Epidermal melanocyte (primary cell): ENCODE results near the gene DCAF7.

Source experiments
- DNase-seq: peaks from one replicate; pipeline ENCODE4 v3.0.0; 2011; ENCODE audit warnings: low spot score; ENCODE audit not compliant: insufficient read length

The DCAF7 gene

DNA sequence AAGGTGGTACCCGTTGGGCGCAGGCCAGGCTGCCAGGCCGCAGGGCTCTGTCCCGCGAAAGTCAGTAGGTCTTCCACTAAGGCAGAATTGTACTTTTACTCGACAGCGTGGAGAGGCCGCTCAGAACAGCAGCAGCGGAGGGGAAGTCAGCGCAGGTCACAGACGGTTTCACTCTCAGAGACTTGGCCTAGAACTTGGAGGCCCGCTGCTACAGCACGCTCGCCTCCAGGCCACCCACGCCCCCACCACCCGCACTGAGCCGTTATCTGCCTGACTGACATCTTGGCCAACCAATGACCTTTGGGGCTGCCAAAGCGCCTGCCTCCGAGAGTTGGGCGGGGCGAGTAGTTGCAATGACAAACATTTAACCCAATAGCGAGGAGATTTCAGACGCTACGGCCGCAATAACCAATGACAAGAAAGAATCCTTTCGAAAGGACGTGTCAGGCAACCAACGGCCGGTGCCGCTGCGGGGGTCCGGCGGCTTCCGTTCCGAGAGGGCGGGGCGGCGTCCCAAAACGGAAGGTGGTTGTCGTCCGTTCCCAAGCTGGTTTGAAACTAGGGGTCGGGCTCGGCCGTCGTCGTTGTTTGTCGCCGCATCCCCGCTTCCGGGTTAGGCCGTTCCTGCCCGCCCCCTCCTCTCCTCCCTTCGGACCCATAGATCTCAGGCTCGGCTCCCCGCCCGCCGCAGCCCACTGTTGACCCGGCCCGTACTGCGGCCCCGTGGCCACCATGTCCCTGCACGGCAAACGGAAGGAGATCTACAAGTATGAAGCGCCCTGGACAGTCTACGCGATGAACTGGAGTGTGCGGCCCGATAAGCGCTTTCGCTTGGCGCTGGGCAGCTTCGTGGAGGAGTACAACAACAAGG lies at the start of gene DCAF7:
Gene DCAF7, plus strand, starts transcription at position 532 of the 871 bp plus-strand sequence. Its CDS starts 201 bp downstream, at position 733.
- DNase-seq = peak; percentile 100

DNA sequence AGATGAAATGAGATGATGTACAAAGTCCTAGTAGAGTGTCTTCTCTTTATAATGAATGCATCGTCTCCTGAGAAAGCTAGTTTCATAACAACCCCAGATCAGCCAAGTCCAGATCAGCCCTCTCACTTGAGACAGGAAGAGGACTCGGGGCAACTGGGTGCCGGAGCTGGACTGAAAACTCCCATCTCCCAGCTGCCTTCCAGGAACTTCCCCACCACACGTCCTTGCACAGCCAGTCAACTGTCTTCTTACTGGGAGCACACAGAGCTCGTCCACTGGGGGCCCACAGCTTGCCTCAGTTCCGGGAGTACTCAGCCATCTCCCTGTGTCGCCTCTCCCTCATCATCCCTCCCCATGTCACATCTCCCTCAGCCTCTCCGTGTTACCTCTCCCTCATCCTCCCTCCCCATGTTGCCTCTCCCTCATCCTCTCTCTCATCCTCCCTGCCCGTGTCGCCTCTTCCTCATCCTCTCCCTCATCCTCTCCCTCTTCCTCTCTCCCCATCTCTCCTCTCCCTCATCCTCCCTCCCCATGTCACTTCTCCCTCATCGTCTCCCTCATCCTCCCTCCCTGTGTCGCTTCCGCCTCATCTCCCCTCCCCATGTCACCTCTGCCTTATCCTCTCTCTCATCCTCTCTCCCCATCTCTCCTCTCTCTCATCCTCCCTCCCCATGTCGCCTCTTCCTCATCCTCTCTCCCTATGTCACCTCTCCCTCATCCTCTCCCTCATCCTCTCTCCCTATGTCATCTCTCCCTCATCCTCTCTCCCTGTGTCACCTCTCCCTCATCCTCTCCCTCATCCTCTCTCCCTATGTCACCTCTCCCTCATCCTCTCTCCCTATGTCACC lies 49.5 kb upstream of the DCAF7 start:
- no peak for DNase-seq

GRCh38 chr17:63503341-63503705 lies 47.0 kb upstream of the DCAF7 start:
- DNase-seq = no peak

DNA sequence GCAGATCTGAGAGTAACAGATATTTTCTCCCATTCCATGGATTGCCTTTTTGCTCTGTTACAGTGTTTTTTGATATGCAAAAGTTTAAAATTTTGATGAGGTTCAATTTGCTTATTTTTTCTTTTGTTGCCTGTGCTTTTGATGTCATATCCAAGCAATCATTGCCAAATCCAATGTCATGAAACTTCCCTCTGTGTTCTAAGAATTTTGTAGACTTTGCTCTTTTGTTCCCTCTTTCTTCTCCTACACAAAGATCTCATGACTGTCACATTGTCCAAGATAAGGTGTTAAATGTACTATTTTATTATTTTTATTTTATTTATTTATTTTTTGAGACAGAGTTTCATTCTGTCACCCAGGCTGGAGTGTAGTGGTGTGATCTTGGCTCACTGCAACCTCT lies 46.0 kb upstream of the DCAF7 start:
- DNase-seq = no peak

GRCh38 chr17:63505341-63505740 lies 44.9 kb upstream of the DCAF7 start:
- DNase-seq = no peak

- no peak for DNase-seq
Measured at GRCh38 chr17:63506627-63507026, 43.6 kb upstream of the DCAF7 start.

DNA sequence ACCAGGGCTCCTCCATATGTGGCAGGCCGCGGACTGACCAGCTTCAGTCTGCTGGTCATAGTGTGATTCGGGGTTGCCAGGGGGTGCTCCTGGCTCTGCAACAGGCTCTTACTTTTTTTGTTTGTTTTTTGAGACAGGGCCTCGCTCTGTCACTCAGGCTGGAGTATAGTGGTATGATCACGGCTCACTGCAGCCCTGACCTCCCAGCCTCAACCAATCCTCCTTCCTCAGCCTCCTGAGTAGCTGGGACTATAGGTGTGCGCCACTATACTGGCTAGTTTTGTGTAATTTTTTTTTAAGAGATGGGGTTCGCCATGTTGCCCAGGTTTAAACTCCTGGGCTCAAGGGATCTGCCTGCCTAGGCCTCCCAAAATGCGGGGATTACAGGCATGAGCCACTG lies 38.9 kb upstream of the DCAF7 start:
- DNase-seq = no peak

DNA sequence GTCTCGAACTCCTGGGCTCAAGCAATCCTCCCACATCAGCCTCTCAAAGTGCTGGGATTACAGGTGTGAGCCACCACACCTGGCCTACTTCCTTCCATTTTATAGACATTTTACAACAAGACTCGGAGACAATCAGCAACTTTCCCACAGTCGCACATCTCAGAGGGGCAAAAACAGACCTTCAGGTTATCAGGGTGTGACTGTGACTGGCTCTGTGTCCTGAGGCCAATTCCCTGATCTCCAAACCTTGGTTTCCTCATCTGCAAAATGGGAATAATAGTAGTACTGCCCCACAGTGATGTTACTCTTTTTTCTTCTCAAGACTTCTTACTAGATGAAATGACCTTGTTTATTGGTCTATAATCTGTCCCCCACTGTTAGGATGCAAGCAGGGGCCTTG lies 37.9 kb upstream of the DCAF7 start:
- no peak for DNase-seq

DNA sequence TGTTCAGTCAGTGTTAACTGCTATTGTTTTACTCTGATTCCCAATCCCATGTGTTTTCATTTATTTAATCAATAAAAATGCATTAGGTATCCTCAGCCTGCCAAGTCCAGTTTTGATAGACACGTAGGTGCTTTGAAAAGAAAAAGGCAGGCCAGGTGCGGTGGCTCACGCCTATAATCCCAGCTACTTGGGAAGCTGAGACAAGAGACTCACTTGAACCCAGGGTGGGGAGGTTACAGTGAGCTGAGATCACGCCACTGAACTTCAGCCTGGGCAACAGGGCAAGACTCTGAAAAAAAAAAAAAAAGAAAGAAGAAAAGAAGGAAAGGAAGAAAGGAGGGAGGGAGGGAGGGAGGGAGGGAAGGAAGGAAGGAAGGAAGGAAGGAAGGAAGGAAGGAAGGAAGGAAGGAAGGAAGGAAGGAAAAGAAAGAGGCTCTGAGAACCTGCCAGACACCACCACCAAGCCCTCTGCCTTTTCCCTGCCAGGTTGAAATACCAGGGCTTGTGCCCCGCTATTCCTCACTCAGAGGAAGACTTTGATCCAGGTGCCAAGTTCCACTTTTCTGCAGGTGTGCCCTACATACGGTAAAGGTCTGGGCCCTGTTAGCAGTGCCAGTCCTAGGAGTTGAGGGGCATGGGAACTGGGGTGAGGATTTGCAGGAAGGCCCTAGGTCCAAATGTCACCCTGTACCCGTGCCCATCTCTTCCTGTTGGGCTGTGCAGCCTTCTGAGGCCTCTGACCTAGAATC lies 37.2 kb upstream of the DCAF7 start:
- DNase-seq = no peak

- no peak for DNase-seq
Measured at GRCh38 chr17:63514477-63514876, 35.8 kb upstream of the DCAF7 start.

DNA sequence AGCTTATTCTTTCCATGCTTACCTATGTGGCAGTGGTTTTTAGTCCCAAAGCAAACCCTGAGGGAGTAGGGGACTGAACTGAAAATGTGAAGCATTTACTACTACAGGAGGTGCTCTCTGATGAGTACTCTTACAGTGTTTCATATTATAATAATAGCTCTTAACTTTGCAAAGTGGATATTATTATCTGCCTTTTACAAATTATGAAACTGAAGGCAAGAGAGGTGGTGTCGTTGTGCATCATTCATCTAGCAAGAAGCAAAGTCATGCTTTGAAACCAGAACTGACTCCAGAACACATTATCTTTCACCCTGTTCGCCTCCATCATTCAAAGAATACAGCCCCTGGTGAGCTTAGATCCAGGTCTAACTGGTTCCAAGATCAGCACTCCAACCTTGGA lies 35.3 kb upstream of the DCAF7 start:
- DNase-seq = no peak

DNA sequence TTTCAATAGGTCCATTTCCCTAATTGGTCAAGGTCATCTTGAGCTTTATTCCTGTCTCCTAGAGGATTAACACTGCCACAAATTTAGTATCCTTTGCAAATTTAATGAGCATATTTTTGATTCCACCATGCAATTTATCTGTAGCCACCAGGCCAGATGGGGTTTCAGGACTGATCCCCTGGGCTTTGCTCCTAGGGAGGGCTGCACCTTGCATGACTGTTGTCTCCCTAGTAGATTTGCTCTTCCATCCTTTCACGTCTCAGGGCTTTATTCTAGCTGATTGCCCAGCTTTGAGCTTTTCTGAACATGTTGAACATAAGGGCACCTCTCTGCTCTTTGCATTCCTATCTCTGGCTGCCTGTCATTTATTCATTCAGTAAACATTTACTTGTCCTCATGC lies 34.9 kb upstream of the DCAF7 start:
- DNase-seq = no peak

DNA sequence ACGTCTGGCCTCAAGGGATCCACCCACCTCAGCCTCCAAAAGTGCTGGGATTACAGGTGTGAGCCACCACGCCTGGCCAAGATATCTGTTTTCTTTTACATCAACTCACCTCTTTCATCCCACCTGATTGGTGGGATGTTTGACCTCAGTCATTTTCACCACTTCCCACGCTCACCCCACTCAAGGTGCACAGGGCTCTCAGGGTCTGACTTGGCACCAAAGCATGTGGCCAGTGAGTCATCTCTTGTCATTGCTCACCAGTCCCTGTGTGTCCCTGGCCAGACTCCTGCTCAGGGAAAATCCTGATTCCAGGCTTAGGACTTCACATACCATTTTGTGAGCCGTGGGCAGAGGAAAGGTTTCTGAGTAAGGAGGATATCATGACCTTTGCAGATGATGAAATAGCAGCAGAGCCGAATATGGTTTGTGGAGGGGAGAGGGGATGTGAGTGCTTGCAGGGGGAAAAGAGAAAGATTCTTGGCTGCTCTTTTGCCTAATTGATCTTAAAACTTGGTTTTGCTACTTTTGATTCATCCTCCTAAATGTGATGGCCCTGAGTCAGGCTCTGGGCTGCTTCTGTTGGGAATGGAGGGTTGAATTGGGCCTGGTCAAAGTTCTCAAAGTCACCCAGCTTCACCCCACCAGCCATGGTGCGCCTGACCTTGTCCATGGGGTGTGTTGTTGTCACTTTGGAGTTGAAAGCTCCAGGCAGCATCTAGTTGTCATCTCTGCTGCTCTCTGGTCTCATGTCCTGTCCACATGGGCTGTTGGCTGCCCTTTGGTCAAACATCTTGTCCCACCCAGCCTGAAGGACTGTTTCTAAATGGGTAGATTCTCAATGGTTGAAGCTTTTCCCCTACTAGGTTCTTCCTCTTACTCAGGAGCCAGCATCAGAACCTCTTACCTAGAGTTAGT lies 33.1 kb upstream of the DCAF7 start:
- DNase-seq = no peak

DNA sequence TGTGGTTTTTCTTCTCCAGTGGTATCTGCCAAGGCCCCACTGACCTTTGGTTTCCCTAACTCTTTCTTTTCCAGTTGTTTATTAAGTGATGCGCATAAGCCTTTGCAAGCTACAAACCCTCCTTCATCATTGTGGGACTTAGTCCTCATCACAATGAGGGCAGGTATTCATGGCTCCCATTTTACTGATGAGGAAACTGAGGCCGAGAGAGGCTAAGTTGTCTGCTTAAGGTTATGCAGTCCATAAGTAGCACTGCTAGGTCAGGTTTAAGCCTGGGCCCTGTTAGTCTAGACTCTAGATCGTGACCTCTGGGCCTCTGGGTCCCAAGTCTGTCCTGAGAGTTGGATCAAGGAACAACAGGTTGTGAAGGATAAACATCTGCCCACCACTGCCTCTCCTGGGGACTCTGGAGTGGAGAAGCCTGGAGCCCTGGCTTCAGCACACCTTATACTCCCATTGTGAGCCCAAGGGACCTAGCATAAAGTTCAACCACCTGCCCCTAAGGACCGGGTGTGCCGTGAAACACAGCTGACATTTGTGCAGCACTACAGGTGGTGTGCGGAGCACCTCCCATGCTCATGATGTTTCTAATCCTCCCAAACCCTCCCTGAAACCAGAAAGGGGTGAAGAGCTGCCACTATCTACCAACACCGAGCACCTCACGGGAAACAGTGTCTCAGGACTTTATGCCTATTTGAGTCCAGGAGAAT lies 32.3 kb upstream of the DCAF7 start:
- DNase-seq = no peak

DNA sequence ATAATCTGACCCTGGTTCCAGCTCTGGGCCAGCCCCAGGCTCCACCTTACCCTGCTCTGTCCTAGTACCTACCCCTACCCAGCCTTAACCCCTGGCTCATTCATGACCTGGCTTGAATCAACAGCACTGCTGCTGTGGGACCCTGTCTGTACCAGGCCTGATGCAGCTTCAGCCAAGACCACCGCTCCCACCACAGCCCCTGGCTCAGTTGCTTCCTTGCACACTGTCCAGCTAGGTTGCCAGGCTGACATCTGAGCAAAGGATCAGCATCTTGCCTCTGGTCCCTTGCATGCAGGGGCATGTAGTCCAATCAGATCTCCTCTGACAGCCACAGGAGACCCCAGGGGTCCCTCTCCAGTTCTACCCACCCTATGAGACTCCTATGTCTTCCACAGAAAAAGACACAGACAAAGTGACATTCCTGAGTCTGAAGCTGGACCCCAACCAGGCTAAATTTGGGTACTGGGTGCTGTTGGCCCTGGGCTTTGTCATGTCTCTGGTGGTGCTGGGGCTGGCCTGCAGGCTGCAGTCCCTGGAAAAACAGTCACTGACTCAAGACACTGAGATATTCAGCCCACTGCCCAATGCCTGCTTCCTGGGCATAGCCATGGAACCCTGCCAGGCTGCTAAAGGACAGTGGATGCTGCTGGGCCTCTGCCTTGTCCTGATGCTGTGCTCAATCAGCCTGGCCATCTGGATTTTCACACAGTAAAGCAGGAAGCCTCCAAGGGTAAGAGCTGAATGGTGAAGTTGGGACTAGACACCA lies 31.0 kb upstream of the DCAF7 start:
- DNase-seq = no peak

- no peak for DNase-seq
Measured at GRCh38 chr17:63519972-63520882, 30.1 kb upstream of the DCAF7 start.

- no peak for DNase-seq
Measured at GRCh38 chr17:63523253-63523855, 26.9 kb upstream of the DCAF7 start, which contains the start of gene KCNH6. KCNH6 (plus strand) TSS chr17:63523358; CDS start chr17:63523414, 56 bp downstream.

- DNase-seq = no peak
Measured at GRCh38 chr17:63524051-63524450, 26.2 kb upstream of the DCAF7 start.
